PC-9 (cell line): Measurements from ENCODE around the gene HELZ. TPM values are rescaled to one million over a fixed set of nuclear protein-coding genes. Genes with fewer than 3 reads are reported as not detected.

Experiments
- BruUV-seq: library from RNA; stranded (reverse); fragments of 400-500 nt; replicated peaks from 2 replicates; lab custom pipeline; 2021; lab: Mats Ljungman, UMichigan
- CTCF ChIA-PET: fragments of 300-600 bp; sonication (Branson Sonifier 250); formaldehyde crosslinking; loops from one replicate; lab custom pipeline; 2022; ENCODE audit warnings: antibody characterized with exemption; lab: Charles Lee
- POLR2A ChIA-PET: fragments of 300-600 bp; sonication (Branson Sonifier 250); formaldehyde crosslinking; loops from one replicate; lab custom pipeline; 2022; ENCODE audit warnings: antibody characterized with exemption; ENCODE audit not compliant: unreplicated experiment; lab: Charles Lee
- DNase-seq, 2 experiments: peaks; one replicate each; pipeline versions ENCODE4 v3.0.0 to v3.0.0-alpha.2; 2015 to 2022; ENCODE audit warnings: mixed read lengths in 1 of 2
- H2AFZ ChIP-seq: fragments of 200-600 bp; sonication (generic); 2 replicates; pipeline ENCODE4 v1.8.1; 2017; ENCODE audit warnings: antibody characterized with exemption
- H3F3A ChIP-seq: fragments of 200-600 bp; sonication (generic); 2 replicates; pipeline ENCODE4 v1.8.1; 2017; ENCODE audit warnings: antibody characterized with exemption, mild to moderate bottlenecking, low read depth; ENCODE audit not compliant: insufficient read depth
- H3K27ac ChIP-seq: fragments of 200-600 bp; sonication (generic); 2 replicates; pipeline ENCODE4 v1.6.1; 2016; ENCODE audit warnings: mixed run types
- H3K27me3 ChIP-seq: fragments of 200-600 bp; sonication (generic); 2 replicates; pipeline ENCODE4 v1.6.1; 2016; ENCODE audit warnings: low read depth, mixed run types; ENCODE audit not compliant: insufficient read depth
- H3K36me3 ChIP-seq: fragments of 200-600 bp; sonication (generic); 2 replicates; pipeline ENCODE4 v1.6.1; 2016; ENCODE audit warnings: low read depth, mixed run types
- H3K4me1 ChIP-seq: fragments of 200-600 bp; sonication (generic); replicated peaks from 2 replicates; pipeline ENCODE4 v1.6.1; 2016; ENCODE audit warnings: mixed run types; ENCODE audit not compliant: insufficient read depth
- H3K4me2 ChIP-seq: fragments of 200-600 bp; sonication (generic); 2 replicates; pipeline ENCODE4 v1.6.1; 2017; ENCODE audit warnings: mixed run types
- H3K4me3 ChIP-seq: fragments of 200-600 bp; sonication (generic); 2 replicates; pipeline ENCODE4 v1.6.1; 2016; ENCODE audit warnings: mixed run types
- H3K79me2 ChIP-seq: fragments of 200-600 bp; sonication (generic); 2 replicates; pipeline ENCODE4 v1.6.1; 2017; ENCODE audit warnings: low read depth, mixed run types
- H3K9me2 ChIP-seq: fragments of 200-600 bp; sonication (generic); 2 replicates; pipeline ENCODE4 v1.8.1; 2017; ENCODE audit warnings: mild to moderate bottlenecking; ENCODE audit not compliant: insufficient read depth
- H3K9me3 ChIP-seq: fragments of 200-600 bp; sonication (generic); 2 replicates; pipeline ENCODE4 v1.8.1; 2016; ENCODE audit warnings: low read depth; ENCODE audit not compliant: insufficient read depth
- H4K20me1 ChIP-seq: fragments of 200-600 bp; sonication (generic); 2 replicates; pipeline ENCODE4 v1.8.1; 2017; ENCODE audit not compliant: insufficient read depth
- CTCF ChIP-seq: fragments of 200-600 bp; sonication (generic); conservative IDR thresholded peaks from 2 replicates; pipeline ENCODE4 v1.6.1; 2017; ENCODE audit warnings: mixed run types, antibody characterized with exemption, mild to moderate bottlenecking, moderate library complexity
- EZH2 ChIP-seq: fragments of 200-600 bp; sonication (generic); IDR thresholded peaks from 2 replicates; pipeline ENCODE4 v1.8.0; 2017; ENCODE audit warnings: antibody characterized with exemption, low read depth
- intact Hi-C: fragments of 100-400 bp; cut with micrococcal nuclease; formaldehyde crosslinking; loops from one replicate; pipeline ENCODE4 v1.10.0; 2022; ENCODE audit not compliant: unreplicated experiment
- total RNA-seq: library from RNA; stranded (reverse); gene quantifications from 2 replicates; pipeline ENCODE4 v1.2.3, GENCODE V29; 2021

The HELZ gene
- total RNA-seq, 1 experiment from 2014 or later: 38.0 TPM

GRCh38 chr17:67054011-67054591 is 190.9 kb downstream of the HELZ start:
- no peak overlapping the region for H3K4me2 ChIP-seq
- H4K20me1 ChIP-seq: no peaks in the 10 kb centered on the region
- H3K4me1 ChIP-seq: no peaks in the 10 kb centered on the region
- H2AFZ ChIP-seq: no peak overlapping the region
- ChIA-PET POLR2A (no interaction called here), CTCF (no interaction called here)
- intact Hi-C loops: no loop called here
- TF ChIP-seq EZH2 (no peak), CTCF (no peak)
- no peaks in the 10 kb centered on the region for H3K79me2 ChIP-seq
- no peak for DNase-seq
- H3K27ac ChIP-seq: no peak overlapping the region
- no peaks in the 10 kb centered on the region for H3K36me3 ChIP-seq
- no TSS peak for BruUV-seq
- H3K4me3 ChIP-seq: no peak overlapping the region
- H3K27me3 ChIP-seq: no peaks in the 10 kb centered on the region
- H3K9me3 ChIP-seq: peaks cover 2% of the 10 kb centered on the region; the same call in 1 of the 2 replicates
- H3F3A ChIP-seq: no peaks in the 10 kb centered on the region
- no peaks in the 10 kb centered on the region for H3K9me2 ChIP-seq

- H2AFZ ChIP-seq: no peak overlapping the region
These were observed 191.5 kb downstream of the HELZ start for GRCh38 chr17:67053438-67054000.

GRCh38 chr17:67052720-67053437 is 192.1 kb downstream of the HELZ start:
- Histone ChIP-seq H4K20me1 (no peaks in the 10 kb centered on the region), H3K27me3 (no peaks in the 10 kb centered on the region), H3F3A (no peaks in the 10 kb centered on the region), H3K4me1 (no peaks in the 10 kb centered on the region), H3K9me3 (peaks cover 8% of the 10 kb centered on the region), H3K79me2 (no peaks in the 10 kb centered on the region), H2AFZ (no peak overlapping the region), H3K4me3 (no peak overlapping the region), H3K27ac (no peak overlapping the region), H3K9me2 (no peaks in the 10 kb centered on the region), H3K4me2 (no peak overlapping the region), H3K36me3 (no peaks in the 10 kb centered on the region)
- ChIA-PET CTCF (no interaction called here), POLR2A (no interaction called here)
- intact Hi-C loops: no loop called here
- TF ChIP-seq EZH2: no peak
- TF ChIP-seq CTCF: no peak
- no peak for DNase-seq
- BruUV-seq: no TSS peak

More at GRCh38 chr17:67053438-67054000, 191.5 kb downstream of the HELZ start:
- Histone ChIP-seq H3K4me1 (no peaks in the 10 kb centered on the region), H3K79me2 (no peaks in the 10 kb centered on the region), H3K27me3 (no peaks in the 10 kb centered on the region), H3F3A (no peaks in the 10 kb centered on the region), H3K4me2 (no peak overlapping the region), H3K36me3 (no peaks in the 10 kb centered on the region), H3K27ac (no peak overlapping the region), H3K9me3 (peaks cover 8% of the 10 kb centered on the region), H4K20me1 (no peaks in the 10 kb centered on the region), H3K4me3 (no peak overlapping the region), H3K9me2 (no peaks in the 10 kb centered on the region)
- no TSS peak for BruUV-seq
- TF ChIP-seq CTCF: no peak
- TF ChIP-seq EZH2: no peak
- no peak for DNase-seq
- CTCF ChIA-PET: no interaction called here
- intact Hi-C loops: no loop called here
- POLR2A ChIA-PET: no interaction called here
